IgD-negative memory B cell (primary cell): Measurements from ENCODE around the gene SPRN. TPM values are rescaled to one million over a fixed set of nuclear protein-coding genes. Genes with fewer than 3 reads are reported as not detected.
A peak's percentile ranks its signal among the peaks of the same experiment; 100 is the strongest.

Source experiments
- H3K27ac Mint-ChIP-seq, 3 donors: one replicate each; pipeline ENCODE4 v1.8.0; 2020 to 2022; ENCODE audit warnings: mild to moderate bottlenecking in 3 of 3, mixed read lengths in 3 of 3, moderate library complexity in 1 of 3
- H3K27me3 Mint-ChIP-seq: one replicate; pipeline ENCODE4 v1.8.0; 2021; ENCODE audit warnings: mixed read lengths
- H3K36me3 Mint-ChIP-seq: one replicate; pipeline ENCODE4 v1.8.0; 2020; ENCODE audit warnings: mild to moderate bottlenecking, mixed read lengths
- H3K4me1 Mint-ChIP-seq, 3 donors: one replicate each; pipeline ENCODE4 v1.8.0; 2020 to 2022; ENCODE audit warnings: mixed read lengths in 3 of 3, mild to moderate bottlenecking in 1 of 3
- H3K4me3 Mint-ChIP-seq, 4 donors: one replicate each; pipeline ENCODE4 v1.8.0; 2020 to 2022; ENCODE audit warnings: mild to moderate bottlenecking in 4 of 4, mixed read lengths in 4 of 4, moderate library complexity in 3 of 4
- H3K9me3 Mint-ChIP-seq, 3 donors: one replicate each; pipeline ENCODE4 v1.8.0; 2020 to 2021; ENCODE audit warnings: mixed read lengths in 3 of 3, mild to moderate bottlenecking in 1 of 3
- polyA plus RNA-seq: library from polyadenylated mRNA; unstranded; fragments of 300-500 nt; fragmentation: Illumina TruSeq; gene quantifications from one replicate; pipeline ENCODE4 v1.2.3, GENCODE V29; 2021

Gene SPRN
- polyA plus RNA-seq, 1 donor from 2014 or later = 0.40 TPM

DNA sequence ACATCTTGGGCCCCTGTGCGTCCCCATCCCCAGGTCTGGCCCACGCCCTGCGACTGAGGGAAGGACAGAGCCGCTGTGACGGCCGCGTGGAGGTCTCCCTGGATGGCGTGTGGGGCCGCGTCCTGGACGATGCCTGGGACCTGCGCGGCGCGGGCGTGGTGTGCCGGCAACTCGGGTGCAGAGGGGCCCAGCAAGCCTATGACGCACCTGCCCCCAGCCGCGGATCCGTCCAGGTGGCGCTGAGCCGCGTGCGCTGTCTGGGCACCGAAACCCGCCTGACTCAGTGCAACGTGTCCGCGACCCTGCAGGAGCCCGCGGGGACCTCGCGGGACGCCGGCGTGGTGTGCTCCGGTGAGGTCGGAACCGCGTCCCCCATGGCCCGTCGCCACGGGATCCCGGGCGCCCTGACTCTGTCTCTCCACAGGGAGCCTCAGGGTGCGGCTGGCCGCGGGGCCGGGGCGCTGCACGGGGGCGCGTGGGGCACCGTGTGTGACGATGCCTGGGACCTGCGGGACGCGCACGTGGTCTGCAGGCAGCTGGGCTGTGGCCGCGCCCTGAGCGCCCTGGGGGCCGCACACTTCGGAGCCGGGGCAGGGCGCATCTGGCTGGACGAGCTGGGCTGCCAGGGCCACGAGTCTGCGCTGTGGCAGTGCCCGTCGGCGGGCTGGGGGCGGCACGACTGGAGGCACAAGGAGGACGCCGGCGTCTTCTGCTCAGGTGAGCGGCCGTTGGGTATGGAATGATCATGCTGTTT, 35.2 kb upstream of the SPRN start:
- Mint-ChIP-seq H3K27ac (no peak overlapping the region), H3K4me3 (no peak overlapping the region), H3K4me1 (no peaks in the 10 kb centered on the region), H3K9me3 (no peaks in the 10 kb centered on the region), H3K27me3 (no peaks in the 10 kb centered on the region), H3K36me3 (peaks cover 2% of the 10 kb centered on the region)

DNA sequence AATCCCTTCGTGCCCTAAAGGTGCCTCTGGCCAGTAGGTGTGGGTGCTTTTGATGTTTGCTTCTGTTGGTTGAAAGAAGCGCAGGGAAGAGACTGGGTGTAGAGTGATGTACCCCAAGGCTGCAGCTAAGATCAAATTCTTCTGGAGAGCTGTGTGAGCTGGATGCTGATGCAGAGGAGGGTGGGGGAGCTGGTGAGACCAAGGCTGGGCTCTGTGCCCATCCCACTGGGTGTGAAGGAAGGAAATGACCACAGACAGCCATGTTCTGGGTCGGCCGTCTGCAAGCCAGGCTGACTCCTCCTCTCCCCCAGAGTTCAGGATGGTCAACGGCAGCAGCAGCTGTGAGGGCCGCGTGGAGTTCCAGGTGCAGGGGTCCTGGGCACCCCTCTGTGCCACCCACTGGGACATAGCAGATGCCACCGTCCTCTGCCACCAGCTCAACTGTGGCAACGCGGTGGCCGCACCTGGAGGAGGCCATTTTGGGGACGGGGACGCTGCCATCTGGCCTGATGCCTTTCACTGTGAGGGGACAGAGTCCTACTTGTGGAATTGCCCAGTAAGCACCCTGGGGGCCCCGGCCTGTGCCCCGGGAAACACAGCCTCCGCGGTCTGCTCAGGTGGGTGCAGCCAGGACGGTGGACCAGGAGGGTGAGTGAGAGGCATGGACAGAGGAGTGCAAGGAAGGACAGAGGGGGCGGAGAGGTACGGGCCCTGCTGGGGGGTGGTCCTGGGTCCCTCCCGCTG, 34.5 kb upstream of the SPRN start:
- no peaks in the 10 kb centered on the region for H3K4me1 Mint-ChIP-seq
- peaks cover 3% of the 10 kb centered on the region for H3K36me3 Mint-ChIP-seq
- no peaks in the 10 kb centered on the region for H3K9me3 Mint-ChIP-seq
- H3K4me3 Mint-ChIP-seq = no peak overlapping the region
- H3K27me3 Mint-ChIP-seq = no peaks in the 10 kb centered on the region
- H3K27ac Mint-ChIP-seq = no peak overlapping the region

- H3K27me3 Mint-ChIP-seq = no peaks in the 10 kb centered on the region
- no peak overlapping the region for H3K4me3 Mint-ChIP-seq
- H3K9me3 Mint-ChIP-seq = no peaks in the 10 kb centered on the region
- H3K36me3 Mint-ChIP-seq = peaks cover 3% of the 10 kb centered on the region
- H3K27ac Mint-ChIP-seq = no peak overlapping the region
- no peaks in the 10 kb centered on the region for H3K4me1 Mint-ChIP-seq
Measured at GRCh38 chr10:133458021-133458709, 33.7 kb upstream of the SPRN start.

DNA sequence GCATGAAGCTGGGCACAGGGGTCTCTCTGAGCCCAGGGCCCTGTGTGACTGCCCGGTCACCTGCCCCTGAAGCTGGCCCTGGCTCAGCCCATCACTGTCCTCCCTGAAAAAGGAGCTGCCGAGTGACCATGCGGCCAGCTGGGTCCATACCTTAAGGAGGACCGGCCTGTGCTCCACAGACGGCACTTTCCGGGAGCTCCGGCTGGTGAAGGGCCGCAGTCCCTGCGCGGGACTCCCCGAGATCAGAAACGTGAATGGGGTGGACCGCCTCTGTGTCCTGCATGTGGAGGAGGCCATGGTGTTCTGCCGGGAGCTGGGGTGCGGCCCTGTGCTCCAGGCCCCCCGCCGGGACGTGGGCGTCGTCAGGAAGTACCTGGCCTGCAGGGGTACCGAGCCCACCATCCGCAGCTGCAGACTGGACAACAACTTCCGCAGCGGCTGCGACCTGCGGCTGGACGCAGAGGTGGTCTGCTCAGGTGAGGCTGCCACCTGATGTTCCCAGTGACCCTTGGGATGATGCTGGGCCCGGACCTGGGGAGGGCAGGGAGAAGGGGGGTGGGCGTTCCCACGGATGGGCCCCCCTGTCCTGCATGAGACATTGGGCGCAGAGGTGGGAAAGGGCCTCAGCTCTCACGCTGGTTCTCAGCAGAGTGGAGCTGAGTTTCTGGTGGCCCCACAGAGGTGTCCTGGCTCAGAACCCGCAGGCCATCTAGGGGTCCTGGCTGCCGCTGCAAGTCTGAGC, 32.8 kb upstream of the SPRN start:
- Mint-ChIP-seq H3K27ac (no peak overlapping the region), H3K4me3 (no peak overlapping the region), H3K4me1 (no peaks in the 10 kb centered on the region), H3K36me3 (peaks cover 2% of the 10 kb centered on the region), H3K9me3 (no peaks in the 10 kb centered on the region), H3K27me3 (no peaks in the 10 kb centered on the region)

DNA sequence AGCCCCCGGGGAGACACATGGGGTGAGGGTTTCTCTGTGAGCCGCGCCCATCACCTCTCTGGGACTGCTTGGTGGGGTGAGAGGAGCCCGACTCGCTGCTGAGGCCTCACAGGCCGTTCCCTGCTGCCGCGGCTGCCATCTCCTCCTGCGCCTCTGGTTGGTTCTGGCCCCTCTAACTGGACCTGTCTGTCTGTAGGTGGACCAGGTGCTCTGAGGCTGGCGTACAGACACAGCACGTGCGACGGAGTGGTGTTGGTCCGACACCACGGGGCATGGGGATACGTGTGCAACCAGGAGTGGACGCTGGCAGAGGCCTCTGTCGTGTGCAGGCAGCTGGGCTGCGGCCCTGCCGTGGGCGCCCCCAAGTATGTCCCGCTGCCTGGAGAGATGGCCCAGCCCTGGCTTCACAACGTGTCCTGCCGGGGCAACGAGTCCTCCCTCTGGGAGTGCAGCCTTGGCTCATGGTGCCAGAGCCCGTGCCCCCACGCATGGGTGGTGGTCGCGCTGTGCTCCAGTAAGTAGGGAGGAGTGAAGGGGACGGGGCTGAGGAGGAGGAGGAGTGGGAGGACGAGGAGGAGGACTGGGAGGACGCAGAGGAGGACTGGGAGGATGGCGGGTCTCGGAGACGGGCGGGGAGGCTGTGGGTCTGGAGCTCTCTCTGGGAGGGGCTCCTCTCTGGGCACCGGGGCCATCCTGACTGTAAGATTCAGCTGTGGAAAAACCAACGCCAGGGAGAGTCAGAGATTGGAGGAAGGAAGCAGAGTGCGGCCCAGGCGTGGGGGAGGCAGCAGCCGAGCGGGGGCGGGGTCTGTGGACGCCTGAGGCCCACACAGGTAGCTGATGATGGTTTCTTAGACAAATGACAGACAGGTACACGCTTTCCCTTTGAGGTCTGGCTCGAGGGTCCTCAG, 31.9 kb upstream of the SPRN start:
- Mint-ChIP-seq H3K4me1 (no peaks in the 10 kb centered on the region), H3K27me3 (no peaks in the 10 kb centered on the region), H3K9me3 (no peaks in the 10 kb centered on the region), H3K36me3 (peaks cover 1% of the 10 kb centered on the region), H3K4me3 (peak overlapping the region in 1 of 4 donors; percentile 57), H3K27ac (no peak overlapping the region)

- H3K27ac Mint-ChIP-seq = no peak overlapping the region
Measured at GRCh38 chr10:133455611-133456031, 31.2 kb upstream of the SPRN start.

DNA sequence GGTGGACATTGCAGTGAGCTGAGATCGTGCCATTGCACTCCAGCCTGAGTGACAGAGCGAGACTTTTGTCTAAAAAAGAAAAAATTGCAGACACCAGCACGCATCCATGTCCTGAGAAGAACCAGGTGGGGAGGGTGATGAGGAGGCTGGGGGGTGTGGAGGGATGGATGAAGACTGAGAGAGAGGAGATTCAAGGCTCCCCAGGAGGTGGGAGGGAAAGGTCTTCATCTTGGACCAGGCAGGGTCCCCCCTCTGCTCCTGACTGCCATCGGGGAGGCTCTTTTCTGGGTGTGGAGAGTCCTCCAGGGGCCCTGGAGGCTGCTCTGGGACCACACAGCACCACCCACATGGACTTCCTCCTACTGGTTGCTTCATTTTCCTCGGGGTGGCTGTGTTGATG, 30.8 kb upstream of the SPRN start:
- Mint-ChIP-seq H3K36me3 (peaks cover 1% of the 10 kb centered on the region), H3K27me3 (no peaks in the 10 kb centered on the region), H3K4me3 (no peak overlapping the region), H3K4me1 (no peaks in the 10 kb centered on the region), H3K27ac (no peak overlapping the region), H3K9me3 (no peaks in the 10 kb centered on the region)

More at GRCh38 chr10:133455611-133456031, 31.2 kb upstream of the SPRN start:
- Mint-ChIP-seq H3K9me3 (no peaks in the 10 kb centered on the region), H3K4me3 (no peak overlapping the region), H3K27me3 (no peaks in the 10 kb centered on the region), H3K4me1 (no peaks in the 10 kb centered on the region), H3K36me3 (peaks cover 1% of the 10 kb centered on the region)

GRCh38 chr10:133454204-133454893, 29.9 kb upstream of the SPRN start:
- Mint-ChIP-seq H3K27ac (no peak overlapping the region), H3K9me3 (peaks cover 0 to 1% (median 0%) of the 10 kb centered on the region in 3 donors), H3K4me3 (peak overlapping the region in 1 of 4 donors; percentile 48)

GRCh38 chr10:133453516-133454203, 29.2 kb upstream of the SPRN start, which contains the start of gene SCART1:
TSS of gene SCART1 (plus strand) at chr10:133453945. CDS start at chr10:133453998, 53 bp downstream.
- Mint-ChIP-seq H3K9me3 (peaks cover under 1 to 8% (median 2%) of the 10 kb centered on the region in 3 donors), H3K27ac (no peak within 1 kb of the TSS), H3K36me3 (peaks cover 1% of the 10 kb centered on the region), H3K4me1 (no peaks in the 10 kb centered on the region), H3K4me3 (peak within 1 kb of the TSS in 1 of 4 donors; percentile 48), H3K27me3 (no peaks in the 10 kb centered on the region)

More at GRCh38 chr10:133454204-133454893, 29.9 kb upstream of the SPRN start:
- no peaks in the 10 kb centered on the region for H3K4me1 Mint-ChIP-seq
- peaks cover 1% of the 10 kb centered on the region for H3K36me3 Mint-ChIP-seq
- H3K27me3 Mint-ChIP-seq = no peaks in the 10 kb centered on the region

DNA sequence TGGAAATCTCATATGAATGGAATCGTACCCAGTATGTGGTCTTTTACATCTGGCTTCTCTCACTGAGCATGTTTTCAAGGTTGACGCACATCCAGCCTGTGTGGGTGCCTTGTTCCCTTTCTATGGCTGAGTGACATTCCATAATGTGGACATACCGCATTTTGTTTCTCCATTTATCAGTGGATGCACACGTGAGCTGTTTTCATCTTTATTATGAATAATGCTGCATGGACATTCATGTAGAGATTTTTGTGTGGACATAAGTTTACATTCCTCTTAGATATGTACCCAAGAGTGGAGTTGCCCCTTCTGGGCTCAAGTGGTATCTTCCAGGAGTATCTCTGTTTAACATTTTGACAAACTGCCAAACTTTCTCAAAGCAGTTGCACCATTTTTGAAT, 28.0 kb upstream of the SPRN start:
- Mint-ChIP-seq H3K4me1 (no peaks in the 10 kb centered on the region), H3K36me3 (peaks cover 1% of the 10 kb centered on the region), H3K4me3 (no peak overlapping the region), H3K27me3 (peaks cover 4% of the 10 kb centered on the region), H3K9me3 (peaks cover 9 to 17% (median 10%) of the 10 kb centered on the region in 3 donors), H3K27ac (no peak overlapping the region)

- peaks cover 4% of the 10 kb centered on the region for H3K27me3 Mint-ChIP-seq
- H3K36me3 Mint-ChIP-seq = peaks cover 3% of the 10 kb centered on the region
- no peak overlapping the region for H3K4me3 Mint-ChIP-seq
- H3K27ac Mint-ChIP-seq = no peak overlapping the region
- H3K4me1 Mint-ChIP-seq = no peaks in the 10 kb centered on the region
- H3K9me3 Mint-ChIP-seq = peaks cover 11 to 25% (median 12%) of the 10 kb centered on the region in 3 donors
Measured at GRCh38 chr10:133451346-133451745, 26.9 kb upstream of the SPRN start.

DNA sequence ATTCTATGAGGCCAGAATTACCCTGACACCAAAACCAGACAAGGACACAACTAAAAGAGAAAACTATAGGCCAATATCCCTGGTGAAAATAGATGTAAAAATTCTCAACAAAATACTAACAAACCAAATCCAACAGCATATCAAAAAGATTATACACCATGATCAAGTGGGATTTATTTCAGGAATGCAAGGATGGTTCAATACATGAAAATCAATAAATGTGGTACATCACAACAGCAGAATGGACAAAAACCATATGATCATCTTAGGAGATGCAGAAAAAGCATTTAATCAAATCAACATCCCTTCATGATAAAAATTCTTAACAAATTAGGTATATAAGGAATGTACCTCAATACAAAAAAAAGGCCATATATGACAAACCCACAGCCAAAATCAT, 23.7 kb upstream of the SPRN start:
- Mint-ChIP-seq H3K9me3 (peaks cover 12 to 25% (median 15%) of the 10 kb centered on the region in 3 donors), H3K27me3 (peaks cover 4% of the 10 kb centered on the region), H3K27ac (no peak overlapping the region), H3K36me3 (peaks cover 2% of the 10 kb centered on the region), H3K4me1 (no peaks in the 10 kb centered on the region), H3K4me3 (no peak overlapping the region)

DNA sequence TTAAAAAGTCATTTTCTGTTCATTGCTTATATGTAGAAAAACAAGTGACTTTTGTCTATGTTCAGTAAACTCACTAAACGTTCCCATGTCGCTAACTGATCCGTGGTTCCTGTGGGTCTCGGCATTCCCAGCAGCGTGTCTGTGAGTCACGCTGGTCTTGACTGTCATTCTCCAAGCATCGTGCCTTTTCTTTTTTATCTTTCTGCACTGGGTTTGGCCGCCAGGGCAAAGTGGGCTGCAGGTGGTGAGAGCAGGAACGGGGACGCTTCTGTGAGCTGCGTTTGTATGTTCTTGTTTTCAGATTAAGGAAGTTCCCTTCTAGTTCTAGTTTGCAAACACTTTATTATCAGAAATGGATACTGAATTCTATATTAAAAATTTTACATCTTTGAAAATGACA, 22.6 kb upstream of the SPRN start:
- peaks cover 0 to 3% (median 0%) of the 10 kb centered on the region in 3 donors for H3K4me1 Mint-ChIP-seq
- H3K36me3 Mint-ChIP-seq = peaks cover 2% of the 10 kb centered on the region
- H3K27ac Mint-ChIP-seq = no peak overlapping the region
- peak overlapping the region in 1 of 4 donors; percentile 51 for H3K4me3 Mint-ChIP-seq
- H3K9me3 Mint-ChIP-seq = peaks cover 12 to 25% (median 15%) of the 10 kb centered on the region in 3 donors
- H3K27me3 Mint-ChIP-seq = peaks cover 4% of the 10 kb centered on the region
